IPS DF 6.9 (cell line): ENCODE results near the gene ZNF526.

Experiments
- DNase-seq: peaks from one replicate; pipeline ENCODE4 v3.0.0-alpha.2; 2013; ENCODE audit warnings: low read depth, low spot score
- H3K27ac ChIP-seq: one replicate; pipeline ENCODE4 v1.5.1; 2013; ENCODE audit warnings: low read length, control low read depth
- H3K27me3 ChIP-seq: 2 replicates; pipeline ENCODE4 v1.6.1; 2013; ENCODE audit warnings: mild to moderate bottlenecking, low read length; ENCODE audit not compliant: control insufficient read depth, insufficient read depth
- H3K36me3 ChIP-seq: 2 replicates; pipeline ENCODE4 v1.6.1; 2013; ENCODE audit warnings: low read length; ENCODE audit not compliant: control insufficient read depth, insufficient read depth
- H3K4me1 ChIP-seq: 2 replicates; pipeline ENCODE4 v1.6.1; 2013; ENCODE audit warnings: low read length; ENCODE audit not compliant: control insufficient read depth, insufficient read depth
- H3K4me3 ChIP-seq: 2 replicates; pipeline ENCODE4 v1.5.1; 2013; ENCODE audit warnings: mild to moderate bottlenecking, low read length
- H3K9me3 ChIP-seq: 2 replicates; pipeline ENCODE4 v1.6.1; 2013; ENCODE audit warnings: low read length, inconsistent platforms; ENCODE audit not compliant: control insufficient read depth, insufficient read depth
- WGBS: extraction: QIAGEN DNeasy Blood & Tissue Kit; methylation state at CpG from one replicate; pipeline ENCODE4 v1.1.7; 2013; ENCODE audit warnings: mixed read lengths, missing lambda C conversion rate; ENCODE audit not compliant: insufficient read length, insufficient coverage; 5-methylcytosine and 5-hydroxymethylcytosine counted together

Gene ZNF526

DNA sequence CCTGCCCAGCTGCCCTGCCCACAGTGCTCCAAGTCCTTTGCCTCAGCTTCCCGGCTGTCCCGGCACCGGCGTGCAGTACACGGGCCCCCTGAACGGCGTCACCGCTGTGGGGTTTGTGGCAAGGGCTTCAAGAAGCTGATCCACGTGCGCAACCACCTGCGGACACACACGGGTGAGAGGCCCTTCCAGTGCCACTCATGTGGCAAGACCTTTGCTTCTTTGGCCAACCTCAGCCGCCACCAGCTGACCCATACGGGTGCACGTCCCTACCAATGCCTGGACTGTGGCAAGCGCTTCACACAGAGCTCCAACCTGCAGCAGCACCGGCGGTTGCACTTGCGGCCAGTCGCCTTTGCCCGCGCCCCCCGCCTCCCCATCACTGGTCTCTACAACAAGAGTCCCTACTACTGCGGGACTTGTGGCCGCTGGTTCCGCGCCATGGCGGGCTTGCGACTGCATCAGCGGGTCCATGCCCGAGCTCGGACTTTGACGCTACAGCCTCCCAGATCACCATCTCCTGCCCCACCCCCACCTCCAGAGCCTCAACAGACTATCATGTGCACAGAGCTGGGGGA, 5.7 kb downstream of the ZNF526 start:
- WGBS = no CpG with 5 or more reads among the region's 33 CpGs
- H3K4me3 ChIP-seq = no peak overlapping the region
- H3K9me3 ChIP-seq = no peaks in the 10 kb centered on the region
- H3K4me1 ChIP-seq = no peaks in the 10 kb centered on the region
- no peaks in the 10 kb centered on the region for H3K27me3 ChIP-seq
- DNase-seq = no peak
- H3K27ac ChIP-seq = no peak overlapping the region
- H3K36me3 ChIP-seq = peaks cover 30% of the 10 kb centered on the region

DNA sequence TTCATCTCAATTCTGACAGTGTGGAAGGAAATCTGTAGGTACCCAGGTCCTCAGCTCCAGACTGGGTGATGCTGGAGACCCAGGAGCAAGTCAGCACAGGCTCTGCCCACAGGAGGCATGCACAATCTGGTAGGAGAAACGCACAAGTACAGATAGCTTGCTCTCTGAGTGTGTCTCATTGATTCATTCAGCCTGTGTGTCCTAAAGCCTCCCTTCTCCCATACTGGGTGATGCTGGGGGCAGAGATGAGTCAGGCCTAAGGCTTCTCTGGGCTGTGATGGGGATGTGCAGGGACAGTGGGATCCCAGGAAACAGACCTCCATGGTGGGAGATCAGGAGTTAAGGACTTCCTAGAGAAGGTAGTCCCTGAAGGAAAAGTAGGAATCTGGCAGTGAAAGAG, 6.8 kb downstream of the ZNF526 start:
- H3K36me3 ChIP-seq = peaks cover 32% of the 10 kb centered on the region
- no peaks in the 10 kb centered on the region for H3K9me3 ChIP-seq
- H3K4me1 ChIP-seq = no peaks in the 10 kb centered on the region
- H3K4me3 ChIP-seq = no peak overlapping the region
- no peaks in the 10 kb centered on the region for H3K27me3 ChIP-seq
- no peak for DNase-seq
- no CpG with 5 or more reads among the region's 1 CpG for WGBS
- H3K27ac ChIP-seq = no peak overlapping the region

DNA sequence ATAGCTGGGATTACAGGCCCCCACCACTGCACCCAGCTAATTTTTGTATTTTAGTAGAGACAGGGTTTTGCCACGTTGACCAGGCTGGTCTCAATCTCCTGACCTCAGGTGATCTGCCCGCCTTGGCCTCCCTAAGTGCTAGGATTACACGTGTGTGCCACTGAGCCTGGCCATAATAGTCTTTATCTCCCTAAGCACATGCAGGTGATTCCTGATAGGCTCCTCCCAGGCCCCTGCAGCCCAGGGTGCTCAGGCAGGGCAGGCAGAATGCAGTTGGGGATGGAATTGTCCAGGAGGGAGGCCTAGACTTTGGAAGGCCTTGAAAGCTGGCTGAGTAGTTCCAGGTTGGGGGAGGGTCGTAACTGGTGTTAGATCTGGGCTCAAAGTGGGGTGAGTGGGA, 8.5 kb downstream of the ZNF526 start:
- H3K4me1 ChIP-seq = no peaks in the 10 kb centered on the region
- WGBS = no CpG with 5 or more reads among the region's 4 CpGs
- H3K27me3 ChIP-seq = no peaks in the 10 kb centered on the region
- H3K27ac ChIP-seq = no peak overlapping the region
- no peak for DNase-seq
- no peak overlapping the region for H3K4me3 ChIP-seq
- H3K36me3 ChIP-seq = peaks cover 40% of the 10 kb centered on the region
- H3K9me3 ChIP-seq = no peaks in the 10 kb centered on the region

DNA sequence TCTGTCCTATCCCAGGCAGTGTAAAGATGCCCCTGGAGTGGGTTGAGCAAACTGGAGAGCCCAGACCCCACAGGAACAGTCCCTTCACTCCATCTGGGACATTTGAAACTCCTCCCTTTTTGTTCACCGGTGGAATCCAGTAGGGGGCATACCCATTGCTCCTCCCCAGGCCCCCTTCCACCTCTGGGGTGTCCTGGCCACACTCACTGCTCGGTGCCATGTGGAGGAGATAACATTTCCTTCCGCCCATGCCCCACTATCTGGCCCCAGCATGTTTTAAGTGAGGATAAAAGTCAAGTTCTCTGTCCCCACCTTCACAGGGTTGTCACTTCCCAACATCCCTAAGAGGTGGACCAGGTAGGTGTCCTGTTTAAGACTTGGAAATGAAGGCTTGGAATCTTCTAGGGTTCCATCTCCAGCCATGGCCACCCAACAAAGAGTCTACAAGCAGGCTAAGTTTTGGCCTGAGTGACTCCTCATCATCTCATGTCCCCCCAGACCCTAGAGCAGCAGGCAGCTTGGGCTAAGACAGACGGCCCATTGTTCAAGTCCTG, 9.3 kb downstream of the ZNF526 start:
- no CpG with 5 or more reads among the region's 4 CpGs for WGBS
- Histone ChIP-seq H3K4me3 (no peak overlapping the region), H3K9me3 (no peaks in the 10 kb centered on the region), H3K36me3 (peaks cover 39% of the 10 kb centered on the region), H3K4me1 (no peaks in the 10 kb centered on the region), H3K27me3 (no peaks in the 10 kb centered on the region), H3K27ac (no peak overlapping the region)
- DNase-seq = no peak

DNA sequence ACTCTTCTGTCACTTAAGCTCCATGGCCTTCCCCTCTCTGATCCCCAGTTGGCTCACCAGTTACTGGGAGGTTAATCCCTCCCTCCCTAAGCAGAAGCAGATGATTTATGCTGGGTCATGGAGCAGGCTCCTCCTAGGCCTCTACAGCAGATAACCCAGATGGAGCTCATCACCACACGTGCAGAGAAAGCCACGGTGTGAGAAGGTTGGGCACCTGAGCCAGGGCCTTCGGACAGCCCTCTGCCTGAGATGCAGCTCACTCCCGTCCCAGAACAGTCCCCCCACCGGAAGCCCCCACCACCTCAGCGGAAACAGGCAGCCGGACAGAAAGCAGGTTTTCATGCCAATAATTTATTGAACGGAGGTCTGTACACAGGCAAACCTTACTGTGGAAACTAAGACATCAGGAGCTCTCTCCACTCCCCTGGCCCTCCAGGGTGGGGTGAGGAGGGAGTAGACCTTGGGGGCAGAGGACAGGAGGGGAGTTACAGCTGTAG, 9.8 kb downstream of the ZNF526 start:
- no CpG with 5 or more reads among the region's 8 CpGs for WGBS
- H3K27me3 ChIP-seq = no peaks in the 10 kb centered on the region
- H3K36me3 ChIP-seq = peaks cover 37% of the 10 kb centered on the region
- DNase-seq = no peak
- H3K4me1 ChIP-seq = no peaks in the 10 kb centered on the region
- no peak overlapping the region for H3K27ac ChIP-seq
- H3K9me3 ChIP-seq = no peaks in the 10 kb centered on the region
- no peak overlapping the region for H3K4me3 ChIP-seq

DNA sequence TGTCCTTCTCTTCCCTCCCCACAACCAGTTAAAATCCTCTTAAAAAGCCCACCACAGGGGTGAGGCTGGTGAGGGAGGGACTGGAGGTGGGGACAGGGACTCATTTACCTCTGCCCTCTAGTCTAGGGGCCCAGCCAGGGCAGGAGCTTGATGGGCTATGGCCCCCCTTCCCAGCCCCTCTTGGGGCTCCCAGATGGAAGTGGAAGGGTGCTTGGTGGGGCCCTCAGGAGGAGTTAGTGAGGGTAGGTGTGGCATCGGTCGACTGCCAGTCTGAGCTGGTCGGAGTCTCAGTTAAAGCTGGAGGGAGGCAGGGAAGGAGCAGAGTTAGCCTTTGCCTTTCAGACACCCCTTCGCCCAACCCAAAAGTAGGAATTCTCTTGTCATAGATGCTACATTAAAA, 10.5 kb downstream of the ZNF526 start:
- no peaks in the 10 kb centered on the region for H3K9me3 ChIP-seq
- no peak overlapping the region for H3K27ac ChIP-seq
- H3K27me3 ChIP-seq = no peaks in the 10 kb centered on the region
- H3K4me1 ChIP-seq = no peaks in the 10 kb centered on the region
- DNase-seq = no peak
- no CpG with 5 or more reads among the region's 4 CpGs for WGBS
- peaks cover 32% of the 10 kb centered on the region for H3K36me3 ChIP-seq
- no peak overlapping the region for H3K4me3 ChIP-seq

DNA sequence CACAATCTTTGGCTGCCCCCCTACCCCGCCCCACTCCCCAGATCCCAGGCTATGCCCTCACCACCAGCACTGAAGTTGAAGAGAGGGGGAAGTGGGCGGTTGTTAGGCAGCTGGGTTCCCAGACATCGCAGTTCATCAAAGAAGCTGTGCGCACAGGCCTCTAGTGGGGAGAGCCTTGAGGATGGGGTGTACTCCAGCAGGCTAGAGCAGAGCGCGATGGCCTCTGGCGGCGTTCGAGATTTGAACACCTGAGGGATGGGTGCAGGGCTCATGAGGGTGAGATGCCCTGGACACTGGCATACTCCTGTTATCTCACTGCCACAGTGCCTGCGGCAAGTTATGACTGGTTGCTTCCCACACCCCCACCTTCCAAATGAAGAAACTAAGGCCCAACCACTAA, 12.3 kb downstream of the ZNF526 start:
- DNase-seq = no peak
- H3K27me3 ChIP-seq = no peaks in the 10 kb centered on the region
- no peak overlapping the region for H3K27ac ChIP-seq
- H3K9me3 ChIP-seq = no peaks in the 10 kb centered on the region
- H3K36me3 ChIP-seq = peaks cover 23% of the 10 kb centered on the region
- WGBS = no CpG with 5 or more reads among the region's 10 CpGs
- H3K4me3 ChIP-seq = no peak overlapping the region
- no peaks in the 10 kb centered on the region for H3K4me1 ChIP-seq

DNA sequence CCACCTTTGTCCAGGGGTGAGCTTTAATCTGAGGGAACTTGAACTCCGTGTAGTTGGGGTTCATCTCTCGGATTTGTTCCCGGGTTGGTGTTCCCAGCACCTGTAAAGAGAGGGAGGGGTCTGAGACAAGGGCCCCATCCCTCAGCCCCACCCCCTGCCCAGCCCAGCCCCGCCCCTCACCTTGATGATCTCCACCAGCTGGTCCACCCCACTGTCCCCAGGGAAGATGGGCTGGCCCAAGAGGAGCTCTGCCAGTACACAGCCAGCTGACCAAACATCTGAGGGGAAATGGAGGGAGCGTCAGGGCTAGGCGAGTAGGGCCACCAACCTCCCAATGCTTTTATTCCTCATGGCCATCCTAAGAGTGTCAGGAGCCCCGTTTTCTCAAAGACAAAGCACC, 13.0 kb downstream of the ZNF526 start:
- DNase-seq = no peak
- H3K27me3 ChIP-seq = no peaks in the 10 kb centered on the region
- no peaks in the 10 kb centered on the region for H3K9me3 ChIP-seq
- no peak overlapping the region for H3K4me3 ChIP-seq
- H3K36me3 ChIP-seq = peaks cover 23% of the 10 kb centered on the region
- no peaks in the 10 kb centered on the region for H3K4me1 ChIP-seq
- no peak overlapping the region for H3K27ac ChIP-seq
- no CpG with 5 or more reads among the region's 7 CpGs for WGBS

DNA sequence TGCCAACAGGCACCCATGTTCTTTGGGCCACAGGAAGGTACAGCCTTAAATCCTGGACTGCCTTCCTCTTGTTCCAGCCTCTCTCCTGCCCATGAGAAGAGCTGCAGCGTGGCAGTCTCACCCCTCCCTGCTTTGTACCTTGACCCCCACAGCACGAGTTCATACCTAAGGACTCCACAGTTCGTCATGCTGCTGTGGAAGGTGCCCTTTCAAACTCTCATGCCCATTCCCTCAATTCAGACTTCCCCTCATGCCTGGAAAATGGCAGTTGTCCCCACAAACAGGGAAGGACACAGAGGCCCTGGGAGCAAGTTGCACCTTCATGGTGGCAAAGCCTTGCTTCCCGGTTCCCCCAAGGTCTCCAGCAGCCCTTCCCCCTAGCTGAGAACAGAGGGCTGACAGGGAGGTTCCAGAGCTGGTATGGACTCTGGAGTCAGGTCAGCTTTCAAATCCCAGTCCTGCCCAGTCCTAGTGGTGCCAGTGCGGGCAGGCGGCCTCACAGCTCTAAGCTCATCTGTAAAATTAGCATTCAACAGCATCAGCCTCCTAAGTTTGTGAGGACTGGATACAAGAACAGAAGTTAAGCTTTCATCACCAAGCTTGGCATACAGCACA, 13.7 kb downstream of the ZNF526 start:
- Histone ChIP-seq H3K27me3 (no peaks in the 10 kb centered on the region), H3K36me3 (peaks cover 23% of the 10 kb centered on the region), H3K4me3 (no peak overlapping the region), H3K9me3 (no peaks in the 10 kb centered on the region), H3K4me1 (no peaks in the 10 kb centered on the region), H3K27ac (no peak overlapping the region)
- no peak for DNase-seq
- WGBS = no CpG with 5 or more reads among the region's 6 CpGs

DNA sequence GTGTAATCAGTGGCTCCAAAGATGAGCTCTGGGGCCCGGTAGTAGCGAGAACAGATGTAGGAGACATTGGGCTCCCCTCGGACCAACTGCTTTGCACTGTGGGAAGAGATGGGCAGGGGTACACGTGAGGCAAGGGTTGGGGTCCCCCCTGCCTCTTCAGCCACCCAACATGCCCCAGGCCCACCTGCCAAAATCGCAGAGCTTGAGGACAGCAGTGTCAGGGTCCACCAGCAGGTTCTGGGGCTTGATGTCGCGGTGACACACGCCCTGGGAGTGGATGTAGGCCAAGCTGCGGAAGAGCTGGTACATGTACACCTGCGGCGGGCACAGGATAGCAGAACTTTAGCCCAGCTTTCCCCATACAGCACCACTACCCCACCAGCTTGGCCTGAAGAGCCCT, 14.3 kb downstream of the ZNF526 start:
- no peak overlapping the region for H3K27ac ChIP-seq
- DNase-seq = no peak
- no peaks in the 10 kb centered on the region for H3K4me1 ChIP-seq
- peaks cover 23% of the 10 kb centered on the region for H3K36me3 ChIP-seq
- no peaks in the 10 kb centered on the region for H3K27me3 ChIP-seq
- WGBS = no CpG with 5 or more reads among the region's 11 CpGs
- H3K4me3 ChIP-seq = no peak overlapping the region
- H3K9me3 ChIP-seq = no peaks in the 10 kb centered on the region

DNA sequence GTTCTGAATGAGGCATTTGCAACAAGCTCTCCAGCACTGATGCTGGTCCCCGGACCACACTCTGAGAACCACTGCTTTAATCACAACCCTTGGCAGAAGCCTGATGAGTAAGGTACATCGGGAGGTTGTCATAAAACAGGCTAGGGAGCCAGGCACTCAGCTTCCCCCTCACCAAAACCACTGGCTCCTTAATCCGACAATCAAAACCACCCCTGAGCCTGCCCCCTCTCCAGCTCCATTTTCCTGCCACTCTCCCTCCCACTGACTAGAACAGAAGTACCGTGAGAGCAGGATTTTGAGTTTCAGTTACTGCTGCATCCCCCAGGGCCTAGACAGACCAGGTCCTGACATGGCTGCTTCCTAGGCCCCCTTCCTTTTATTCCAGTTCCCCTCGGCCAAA, 15.1 kb downstream of the ZNF526 start:
- Histone ChIP-seq H3K36me3 (peaks cover 28% of the 10 kb centered on the region), H3K4me3 (no peak overlapping the region), H3K27me3 (no peaks in the 10 kb centered on the region), H3K4me1 (no peaks in the 10 kb centered on the region), H3K27ac (no peak overlapping the region), H3K9me3 (no peaks in the 10 kb centered on the region)
- no peak for DNase-seq
- no CpG with 5 or more reads among the region's 5 CpGs for WGBS
